LNCAP (cell line): ENCODE measurements around the gene USP33.

Source experiments
- CTCF ChIP-seq: fragments of 450-650 bp; IDR thresholded peaks from 2 replicates; pipeline ENCODE4 v1.5.1; 2017; ENCODE audit warnings: mild to moderate bottlenecking

USP33 gene

GRCh38 chr1:77672374-77672773 lies 87.3 kb downstream of the USP33 start:
- TF ChIP-seq CTCF, result no peak

- no peak for TF ChIP-seq CTCF
Measured at GRCh38 chr1:77671836-77672235, 87.8 kb downstream of the USP33 start.

- no peak for TF ChIP-seq CTCF
Measured at GRCh38 chr1:77670330-77670729, 89.3 kb downstream of the USP33 start.

- no peak for TF ChIP-seq CTCF
Measured at GRCh38 chr1:77668924-77669449, 90.7 kb downstream of the USP33 start.

- TF ChIP-seq CTCF, result no peak
Measured at GRCh38 chr1:77664939-77665516, 94.6 kb downstream of the USP33 start.

GRCh38 chr1:77661696-77662095 lies 98.0 kb downstream of the USP33 start:
- no peak for TF ChIP-seq CTCF

GRCh38 chr1:77659879-77660593 lies 99.6 kb downstream of the USP33 start:
- TF ChIP-seq CTCF, result no peak
